Measurements from ENCODE around the gene CYB5R3.

GRCh38 chr22:42697542-42698013 is 48.4 kb upstream of the CYB5R3 start:
- TF ChIP-seq POLR2A (IDR thresholded peaks at IDR 0.05) (no peak), CTCF (IDR thresholded peaks at IDR 0.05) (no peak)
